ENCODE data around the gene HAAO.

DNA sequence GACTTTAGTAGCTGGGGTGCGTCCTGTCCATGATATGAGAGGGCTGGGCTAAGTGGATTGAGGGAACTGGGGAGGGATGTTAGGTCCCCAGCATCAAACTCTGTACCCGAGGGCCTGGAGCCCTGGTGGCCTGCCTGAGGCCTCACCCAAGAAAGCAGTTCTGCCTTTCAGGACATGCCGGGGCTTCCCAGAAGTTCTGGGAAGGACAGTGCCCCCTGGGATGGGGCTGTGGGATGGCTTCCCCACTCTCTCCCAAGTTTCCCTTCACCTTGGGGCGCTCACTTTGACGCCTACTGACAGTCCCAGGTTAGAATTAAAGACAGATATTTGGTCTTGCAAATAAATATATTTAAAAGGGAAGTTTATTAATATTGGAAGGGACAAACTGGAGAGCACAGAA, 30.2 kb downstream of the HAAO start:
- no peak for TF ChIP-seq CTCF (conservative IDR thresholded peaks at IDR 0.05; ENCODE audit: low read depth, low read length)
- no peak for TF ChIP-seq EZH2 (IDR thresholded peaks at IDR 0.05; ENCODE audit: low read length, unreplicated experiment)
- TF ChIP-seq EZH2phosphoT487 (IDR thresholded peaks at IDR 0.05; ENCODE audit: borderline replicate concordance, low read length) = no peak
